NCI-H2196 (cell line): ENCODE results near the gene TARBP2.
"Not testable (repeated sequence)": the region's sequence is repeated elsewhere in the genome, so short reads cannot be mapped to it uniquely, and the experiment has no call there.

Experiments
- DNase-seq: peaks from one replicate; lab custom pipeline; 2025; ENCODE audit not compliant: unreplicated experiment; lab: John Stamatoyannopoulos, UW

TARBP2 gene

GRCh38 chr12:53510181-53510812 lies 9.2 kb downstream of the TARBP2 start:
- peak; percentile 15 for DNase-seq

DNA sequence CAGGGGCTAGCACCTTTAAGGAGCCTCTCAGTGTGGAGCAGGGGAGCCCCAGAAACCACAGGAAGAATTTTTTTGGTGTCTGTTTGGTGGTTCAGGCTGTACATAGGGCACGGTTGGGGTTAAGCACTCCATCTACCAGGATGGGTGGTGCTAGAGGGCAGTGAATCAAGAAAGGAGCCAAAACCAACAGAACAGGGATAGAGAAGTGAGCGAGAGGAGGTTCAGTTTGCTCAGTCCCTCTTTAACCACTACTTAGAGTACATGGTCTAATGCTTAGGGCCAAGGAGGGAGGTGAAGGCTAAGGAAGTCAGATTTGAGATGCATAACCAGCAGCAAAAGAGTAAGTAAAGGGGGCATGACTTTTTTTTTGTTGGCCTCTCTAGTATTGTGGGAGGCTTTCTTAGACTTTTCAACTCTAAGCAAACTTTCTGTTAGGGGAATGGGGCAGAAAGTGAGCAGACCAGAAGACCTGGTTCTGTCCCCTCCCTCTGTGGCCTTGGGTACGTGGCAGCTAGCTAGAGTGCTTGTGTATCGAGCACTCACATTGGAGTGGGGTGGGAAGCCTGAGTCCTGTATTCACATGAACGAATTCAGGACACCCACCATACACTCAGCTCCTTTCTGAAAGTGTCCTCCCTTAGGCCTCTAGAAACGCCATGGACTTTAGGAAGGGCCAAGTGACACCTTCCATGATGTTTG lies 12.8 kb downstream of the TARBP2 start:
- DNase-seq = no peak

DNA sequence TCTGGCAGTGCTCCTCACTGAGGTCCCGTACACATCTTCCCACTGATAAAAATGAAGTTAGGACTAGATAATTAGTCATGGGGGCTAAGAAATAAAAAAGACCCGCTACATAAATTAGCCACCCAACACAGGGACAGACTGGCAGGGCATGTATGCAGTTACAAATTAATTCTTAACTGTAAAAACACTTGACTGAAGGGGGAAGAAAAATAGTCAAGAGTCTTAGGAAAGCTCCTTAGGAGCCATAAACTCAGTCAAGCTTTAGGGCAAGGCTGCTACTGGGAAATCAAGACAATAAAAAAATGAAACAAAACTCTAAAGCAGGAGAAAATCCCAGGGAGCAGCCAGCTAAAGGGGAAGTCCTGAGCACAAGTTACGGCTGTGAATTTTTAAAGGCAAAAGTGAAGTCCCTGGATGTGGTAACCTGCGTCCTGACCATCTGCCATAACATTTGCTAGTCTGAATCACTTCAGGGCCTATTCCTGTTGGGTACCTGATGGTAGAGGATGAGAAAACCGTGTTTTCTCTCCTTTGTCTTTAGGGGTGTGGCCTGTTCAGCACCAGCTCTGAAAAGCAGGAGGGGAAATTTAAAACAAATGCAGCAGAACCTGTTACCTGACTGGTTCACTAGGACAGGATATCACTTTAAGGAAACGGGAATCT lies 13.7 kb downstream of the TARBP2 start:
- no peak for DNase-seq

- no peak for DNase-seq
These were observed 14.2 kb downstream of the TARBP2 start for GRCh38 chr12:53515291-53515680.

- DNase-seq = no peak
These were observed 15.8 kb downstream of the TARBP2 start for GRCh38 chr12:53516758-53517455.

- DNase-seq = no peak
These were observed 17.3 kb downstream of the TARBP2 start for GRCh38 chr12:53518381-53518780.

- DNase-seq = no peak
These were observed 22.0 kb downstream of the TARBP2 start for GRCh38 chr12:53523131-53523530.

DNA sequence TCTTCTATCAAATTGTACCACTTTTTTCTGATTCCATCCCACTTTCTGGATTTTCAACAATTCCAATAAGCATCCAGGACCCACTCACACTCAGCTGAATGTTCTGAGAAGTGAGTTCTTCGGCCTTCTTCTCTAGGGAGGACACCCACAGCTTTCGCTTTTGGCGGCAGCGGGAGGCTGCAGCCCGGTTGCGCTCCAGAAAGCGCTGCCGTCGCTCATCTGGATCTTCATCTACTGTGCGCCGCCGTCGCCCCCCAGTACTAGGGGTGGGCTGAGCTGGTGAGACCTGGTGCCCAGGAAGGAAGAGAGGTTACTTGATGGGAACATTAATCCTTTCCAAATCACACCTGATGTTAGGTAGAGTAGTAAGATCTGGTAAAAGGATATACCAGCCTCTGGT lies 23.4 kb downstream of the TARBP2 start:
- no peak for DNase-seq

GRCh38 chr12:53530061-53530460 lies 29.0 kb downstream of the TARBP2 start:
- DNase-seq = no peak

- DNase-seq = no peak
These were observed 29.8 kb downstream of the TARBP2 start for GRCh38 chr12:53530920-53531319.

DNA sequence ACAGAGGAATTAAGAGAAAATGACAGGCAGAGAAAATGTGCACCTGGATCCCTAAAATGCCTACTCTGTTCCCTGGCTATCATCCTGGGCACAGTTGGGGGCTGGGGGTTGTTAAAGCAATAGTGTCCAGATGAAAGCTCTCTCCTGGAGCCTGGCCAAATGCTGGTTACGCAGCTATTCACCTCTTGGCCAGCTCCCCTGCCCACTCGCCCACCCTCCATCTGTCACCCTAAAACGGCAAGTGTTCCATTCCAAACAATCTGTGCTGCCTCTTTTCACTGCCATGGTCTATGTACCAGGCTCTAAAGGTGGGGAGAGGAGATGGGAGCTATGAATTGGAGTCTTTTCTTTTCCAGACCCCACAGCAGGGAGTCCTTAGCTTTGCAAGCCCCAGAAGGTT lies 30.9 kb downstream of the TARBP2 start:
- no peak for DNase-seq

DNA sequence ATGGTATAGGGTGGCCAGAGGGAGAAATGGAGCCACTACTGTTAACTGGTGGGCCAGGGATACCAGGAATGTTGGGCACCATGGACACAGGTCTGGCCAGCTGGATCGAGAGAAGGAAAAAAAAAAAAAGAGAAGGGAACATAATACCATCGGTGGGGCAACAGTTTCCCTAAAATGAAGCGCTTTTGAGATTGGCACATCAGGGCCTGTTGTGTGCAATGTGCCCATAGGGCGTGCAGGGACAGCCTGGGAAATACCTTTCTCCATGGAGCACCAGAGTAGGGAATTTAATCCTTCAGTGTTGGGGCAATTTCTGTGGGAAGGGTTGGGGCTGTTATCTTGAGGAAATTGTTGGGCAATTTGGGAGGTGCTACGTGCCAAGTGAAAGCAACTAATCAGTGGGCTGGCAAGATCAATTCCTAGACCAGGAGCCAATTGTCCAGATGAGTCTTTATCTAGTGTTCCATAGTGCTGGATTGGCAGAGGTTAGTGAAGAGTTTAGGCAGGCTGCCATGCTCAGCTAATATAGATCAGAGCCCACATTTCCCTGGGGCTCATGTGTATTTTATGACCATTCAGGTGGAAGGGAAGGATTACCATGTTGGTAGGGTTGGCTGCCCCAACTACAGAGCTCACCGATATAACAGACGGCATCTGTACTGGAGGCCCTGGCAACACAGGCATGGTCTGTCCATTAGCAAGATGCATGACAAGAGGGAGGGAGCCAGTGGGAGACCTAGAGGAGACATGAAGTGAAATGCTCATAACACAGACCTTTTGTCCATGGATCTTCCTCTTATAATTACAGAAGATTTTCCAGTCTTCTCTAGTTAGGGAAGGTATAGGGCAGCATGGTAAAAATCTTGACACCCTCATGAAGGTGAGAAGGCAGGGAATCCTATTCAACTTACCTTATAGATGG lies 31.7 kb downstream of the TARBP2 start:
- DNase-seq = no peak

- DNase-seq = no peak
These were observed 32.4 kb downstream of the TARBP2 start for GRCh38 chr12:53533471-53533870.

- no peak for DNase-seq
These were observed 35.9 kb downstream of the TARBP2 start for GRCh38 chr12:53536962-53537361.

- peak; percentile 91 for DNase-seq
These were observed 37.2 kb downstream of the TARBP2 start for GRCh38 chr12:53538209-53538689.

- no peak for DNase-seq
These were observed 38.4 kb downstream of the TARBP2 start for GRCh38 chr12:53539526-53539925.

DNA sequence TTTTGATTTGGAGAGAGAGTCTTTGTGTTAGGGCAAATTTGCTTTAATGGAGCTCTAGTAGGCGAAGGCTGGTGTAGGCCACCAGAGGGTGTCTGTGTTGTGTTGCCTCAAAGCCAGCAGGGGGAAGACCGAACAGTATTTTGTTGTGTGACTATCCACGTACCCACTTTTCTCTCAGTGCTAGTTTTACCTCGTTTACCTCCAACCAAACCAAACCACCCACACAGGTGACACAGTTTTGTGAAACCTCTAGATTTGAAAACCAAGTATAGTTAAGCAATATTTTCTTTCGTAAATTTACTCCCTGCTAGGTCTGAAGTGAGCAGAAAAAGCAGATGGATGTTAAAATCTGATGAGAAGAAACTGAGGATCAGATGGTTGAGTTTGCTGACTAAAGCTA lies 42.5 kb downstream of the TARBP2 start:
- peak; percentile 55 for DNase-seq

DNA sequence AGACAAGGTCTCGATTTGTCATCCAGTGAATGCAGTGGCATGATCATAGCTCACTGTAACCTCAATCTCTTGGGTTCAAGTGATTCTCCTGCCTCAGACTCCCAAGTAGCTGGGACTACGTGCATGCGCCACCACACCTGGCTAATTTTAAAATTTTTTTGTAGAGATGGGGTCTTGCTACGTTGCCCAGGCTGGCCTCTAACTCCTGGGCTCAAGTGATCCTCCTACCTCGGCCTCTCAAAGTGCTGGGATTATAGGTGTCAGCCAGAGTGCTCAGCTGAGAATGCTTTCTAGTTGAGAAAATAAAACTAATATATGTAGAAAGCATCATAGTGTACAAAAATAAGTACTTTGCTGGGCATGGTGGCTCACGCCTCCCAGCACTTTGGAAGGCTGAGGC lies 47.3 kb downstream of the TARBP2 start:
- not testable (repeated sequence) for DNase-seq

- DNase-seq = not testable (repeated sequence)
These were observed 49.0 kb downstream of the TARBP2 start for GRCh38 chr12:53550131-53550530.

GRCh38 chr12:53550595-53550994 lies 49.5 kb downstream of the TARBP2 start:
- no peak for DNase-seq
